HL-60 (cell line): Measurements from ENCODE around the gene ZRANB1.

Experiments
- CTCF ChIP-seq: IDR thresholded peaks from one replicate; pipeline ENCODE4 v1.5.1; 2011; ENCODE audit warnings: low read length, control low read depth, inconsistent platforms; ENCODE audit not compliant: insufficient read depth
- POLR2AphosphoS5 ChIP-seq: IDR thresholded peaks from 2 replicates; pipeline ENCODE4 v1.6.1; 2012; ENCODE audit warnings: low read depth

- no peak for TF ChIP-seq CTCF
- TF ChIP-seq POLR2AphosphoS5: no peak
These were observed 54.4 kb downstream of the ZRANB1 start for GRCh38 chr10:124996127-124996853.
